ENCODE data around the gene PURB.

GRCh38 chr7:44827567-44827966 is 57.8 kb downstream of the PURB start:
- TF ChIP-seq EZH2 (IDR thresholded peaks at IDR 0.05), result no peak
- no peak for TF ChIP-seq CTCF (IDR thresholded peaks at IDR 0.05)

Measured in neural progenitor cell (in vitro differentiated cells).